Dendritic cell treated with granulocyte-macrophage colony-stimulating factor and Interleukin-4, amounts not matched to agents 40 ng/mL and 50 ng/mL, for 4 days (primary cell): ENCODE measurements around the gene MIEN1.
"Not testable (repeated sequence)": the region's sequence is repeated elsewhere in the genome, so short reads cannot be mapped to it uniquely, and the experiment has no call there.

Source experiments
- H3K27ac Mint-ChIP-seq: one replicate; pipeline ENCODE4 v1.8.0; 2022; ENCODE audit warnings: mild to moderate bottlenecking, mixed read lengths
- H3K27me3 Mint-ChIP-seq: one replicate; pipeline ENCODE4 v1.8.0; 2022; ENCODE audit warnings: mild to moderate bottlenecking, mixed read lengths
- H3K36me3 Mint-ChIP-seq: one replicate; pipeline ENCODE4 v1.8.0; 2022; ENCODE audit warnings: low read depth, mixed read lengths
- H3K4me1 Mint-ChIP-seq: one replicate; pipeline ENCODE4 v1.8.0; 2022; ENCODE audit warnings: low read depth, mixed read lengths
- H3K4me3 Mint-ChIP-seq: one replicate; pipeline ENCODE4 v1.8.0; 2022; ENCODE audit warnings: mild to moderate bottlenecking, moderate library complexity, mixed read lengths
- H3K9me3 Mint-ChIP-seq: one replicate; pipeline ENCODE4 v1.8.0; 2022; ENCODE audit warnings: mixed read lengths
- intact Hi-C: fragments of 100-400 bp; cut with micrococcal nuclease; formaldehyde crosslinking; loops from one replicate; pipeline ENCODE4 v1.15.0; 2022

The MIEN1 gene

GRCh38 chr17:39722965-39723848 is 7.1 kb downstream of the MIEN1 start:
- intact Hi-C loops, result no loop called here
- Mint-ChIP-seq H3K9me3 (no peaks in the 10 kb centered on the region), H3K27ac (no peak overlapping the region), H3K4me3 (no peak overlapping the region), H3K4me1 (peaks cover 10% of the 10 kb centered on the region), H3K27me3 (no peaks in the 10 kb centered on the region), H3K36me3 (peaks cover 16% of the 10 kb centered on the region)

- intact Hi-C loops, result no loop called here
- Mint-ChIP-seq H3K9me3 (no peaks in the 10 kb centered on the region), H3K36me3 (peaks cover 5% of the 10 kb centered on the region), H3K27me3 (no peaks in the 10 kb centered on the region), H3K4me1 (peaks cover 6% of the 10 kb centered on the region), H3K4me3 (no peak overlapping the region), H3K27ac (no peak overlapping the region)
Measured at GRCh38 chr17:39722104-39722503, 8.2 kb downstream of the MIEN1 start.

- Mint-ChIP-seq H3K4me1 (peaks cover 6% of the 10 kb centered on the region), H3K27ac (no peak overlapping the region), H3K27me3 (no peaks in the 10 kb centered on the region), H3K9me3 (no peaks in the 10 kb centered on the region), H3K4me3 (no peak overlapping the region), H3K36me3 (no peaks in the 10 kb centered on the region)
- intact Hi-C loops, result no loop called here
Measured at GRCh38 chr17:39719563-39720355, 10.6 kb downstream of the MIEN1 start.

DNA sequence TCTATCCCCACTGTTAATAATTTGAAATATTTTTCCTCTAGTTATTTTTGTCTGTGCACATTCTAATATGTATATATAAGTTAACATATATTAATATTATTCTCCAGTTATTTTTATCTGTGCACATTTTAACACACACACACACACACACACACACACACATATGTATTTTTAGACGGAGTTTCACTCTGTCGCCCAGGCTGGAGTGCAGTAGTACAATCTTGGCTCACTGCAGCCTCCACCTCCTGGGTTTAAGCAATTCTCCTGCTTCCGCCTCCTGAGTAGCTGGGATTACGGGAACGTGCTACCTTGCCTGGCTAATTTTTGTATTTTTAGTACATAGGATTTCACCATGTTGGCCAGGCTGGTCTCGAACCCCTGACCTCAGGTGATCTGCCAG is 12.7 kb downstream of the MIEN1 start:
- Mint-ChIP-seq H3K4me3 (no peak overlapping the region), H3K36me3 (no peaks in the 10 kb centered on the region), H3K9me3 (no peaks in the 10 kb centered on the region), H3K27ac (no peak overlapping the region), H3K27me3 (no peaks in the 10 kb centered on the region), H3K4me1 (no peaks in the 10 kb centered on the region)
- intact Hi-C loops, result no loop called here

- no peaks in the 10 kb centered on the region for H3K36me3 Mint-ChIP-seq
- intact Hi-C loops, result no loop called here
- H3K27ac Mint-ChIP-seq, result no peak overlapping the region
- H3K4me1 Mint-ChIP-seq, result no peaks in the 10 kb centered on the region
- no peaks in the 10 kb centered on the region for H3K27me3 Mint-ChIP-seq
- no peak overlapping the region for H3K4me3 Mint-ChIP-seq
- H3K9me3 Mint-ChIP-seq, result no peaks in the 10 kb centered on the region
Measured at GRCh38 chr17:39716879-39717536, 13.3 kb downstream of the MIEN1 start.

- intact Hi-C loops, result no loop called here
- Mint-ChIP-seq H3K4me3 (no peak overlapping the region), H3K27me3 (no peaks in the 10 kb centered on the region), H3K4me1 (no peaks in the 10 kb centered on the region), H3K36me3 (no peaks in the 10 kb centered on the region), H3K27ac (no peak overlapping the region), H3K9me3 (no peaks in the 10 kb centered on the region)
Measured at GRCh38 chr17:39716073-39716818, 14.1 kb downstream of the MIEN1 start.

DNA sequence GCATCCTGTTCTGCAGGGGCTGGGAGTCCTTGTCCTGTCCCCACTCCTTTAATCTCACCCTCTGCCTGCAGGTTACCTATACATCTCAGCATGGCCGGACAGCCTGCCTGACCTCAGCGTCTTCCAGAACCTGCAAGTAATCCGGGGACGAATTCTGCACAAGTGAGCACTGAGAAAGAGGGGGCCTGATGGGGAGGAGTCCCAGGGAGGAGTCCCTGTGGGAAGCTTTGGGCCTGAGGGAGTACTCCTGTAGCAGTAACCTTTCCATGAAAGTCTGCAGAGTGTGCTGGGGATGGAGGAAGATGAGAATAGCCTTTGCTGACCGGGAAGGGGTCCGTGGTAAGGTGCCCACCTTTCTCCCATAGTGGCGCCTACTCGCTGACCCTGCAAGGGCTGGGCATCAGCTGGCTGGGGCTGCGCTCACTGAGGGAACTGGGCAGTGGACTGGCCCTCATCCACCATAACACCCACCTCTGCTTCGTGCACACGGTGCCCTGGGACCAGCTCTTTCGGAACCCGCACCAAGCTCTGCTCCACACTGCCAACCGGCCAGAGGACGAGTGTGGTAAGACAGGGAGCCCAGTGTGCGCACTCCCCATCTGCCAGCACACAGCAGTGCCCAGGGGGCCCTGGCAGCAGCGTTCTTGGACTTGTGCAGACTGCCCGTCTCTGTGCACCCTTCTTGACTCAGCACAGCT is 14.8 kb downstream of the MIEN1 start:
- intact Hi-C loops, result no loop called here
- Mint-ChIP-seq H3K4me3 (no peak overlapping the region), H3K27ac (no peak overlapping the region), H3K4me1 (no peaks in the 10 kb centered on the region), H3K36me3 (no peaks in the 10 kb centered on the region), H3K27me3 (no peaks in the 10 kb centered on the region), H3K9me3 (no peaks in the 10 kb centered on the region)

- no peak overlapping the region for H3K27ac Mint-ChIP-seq
- peaks cover 2% of the 10 kb centered on the region for H3K27me3 Mint-ChIP-seq
- H3K4me1 Mint-ChIP-seq, result no peaks in the 10 kb centered on the region
- intact Hi-C loops, result no loop called here
- no peak overlapping the region for H3K4me3 Mint-ChIP-seq
- H3K9me3 Mint-ChIP-seq, result no peaks in the 10 kb centered on the region
- H3K36me3 Mint-ChIP-seq, result no peaks in the 10 kb centered on the region
Measured at GRCh38 chr17:39714234-39714633, 16.1 kb downstream of the MIEN1 start.

- Mint-ChIP-seq H3K27ac (no peak overlapping the region), H3K9me3 (no peaks in the 10 kb centered on the region), H3K36me3 (no peaks in the 10 kb centered on the region), H3K27me3 (peaks cover 2% of the 10 kb centered on the region), H3K4me1 (no peaks in the 10 kb centered on the region), H3K4me3 (no peak overlapping the region)
- intact Hi-C loops, result no loop called here
Measured at GRCh38 chr17:39711851-39712250, 18.5 kb downstream of the MIEN1 start.

- H3K9me3 Mint-ChIP-seq, intact Hi-C loops, H3K36me3 Mint-ChIP-seq, H3K27me3 Mint-ChIP-seq, H3K4me3 Mint-ChIP-seq, H3K4me1 Mint-ChIP-seq, H3K27ac Mint-ChIP-seq: not testable (repeated sequence)
Measured at GRCh38 chr17:39711071-39711470, 19.3 kb downstream of the MIEN1 start.

GRCh38 chr17:39709998-39710964 is 20.1 kb downstream of the MIEN1 start:
- Mint-ChIP-seq H3K4me1 (no peaks in the 10 kb centered on the region), H3K27ac (no peak overlapping the region), H3K36me3 (no peaks in the 10 kb centered on the region), H3K4me3 (no peak overlapping the region), H3K27me3 (peaks cover 2% of the 10 kb centered on the region), H3K9me3 (no peaks in the 10 kb centered on the region)
- intact Hi-C loops, result no loop called here

DNA sequence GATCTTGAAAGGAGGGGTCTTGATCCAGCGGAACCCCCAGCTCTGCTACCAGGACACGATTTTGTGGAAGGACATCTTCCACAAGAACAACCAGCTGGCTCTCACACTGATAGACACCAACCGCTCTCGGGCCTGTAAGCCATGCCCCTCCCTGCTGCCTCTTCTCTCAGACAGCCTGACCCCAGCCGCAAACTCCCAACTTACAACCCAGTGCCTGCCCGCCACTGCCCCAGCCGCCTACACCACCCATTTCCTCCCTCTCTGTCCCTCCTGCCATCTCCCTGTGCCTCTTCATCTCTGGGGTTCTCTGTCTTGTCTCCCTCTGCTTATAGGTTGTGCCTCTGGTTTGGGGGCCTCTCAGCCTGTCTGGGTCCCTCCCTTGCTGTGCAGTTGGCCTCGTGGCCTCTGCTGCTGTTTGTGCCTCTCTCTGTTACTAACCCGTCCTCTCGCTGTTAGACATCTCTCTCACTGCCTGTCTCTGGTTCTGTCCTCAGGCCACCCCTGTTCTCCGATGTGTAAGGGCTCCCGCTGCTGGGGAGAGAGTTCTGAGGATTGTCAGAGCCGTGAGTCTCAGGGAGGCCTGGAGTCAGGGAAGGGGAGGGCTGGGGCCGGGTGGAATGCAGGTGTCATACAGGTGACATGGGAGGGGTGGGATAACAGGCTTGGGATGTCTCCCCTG is 20.9 kb downstream of the MIEN1 start:
- Mint-ChIP-seq H3K36me3 (no peaks in the 10 kb centered on the region), H3K27me3 (peaks cover 2% of the 10 kb centered on the region), H3K4me3 (no peak overlapping the region), H3K27ac (no peak overlapping the region), H3K4me1 (no peaks in the 10 kb centered on the region), H3K9me3 (no peaks in the 10 kb centered on the region)
- intact Hi-C loops, result no loop called here
